Common myeloid progenitor, CD34-positive (primary cell): Measurements from ENCODE around the gene SMIM36. TPM values are rescaled to one million over a fixed set of nuclear protein-coding genes. Genes with fewer than 3 reads are reported as not detected.

ENCODE experiments used
- CTCF ChIA-PET: fragments of 350-600 bp; sonication (Branson Sonifier 250); formaldehyde crosslinking; loops from one replicate; lab custom pipeline; 2021; ENCODE audit warnings: antibody characterized with exemption; lab: Charles Lee
- POLR2A ChIA-PET: fragments of 350-600 bp; sonication (Branson Sonifier 250); formaldehyde crosslinking; loops from one replicate; lab custom pipeline; 2021; ENCODE audit warnings: antibody characterized with exemption; lab: Charles Lee
- DNase-seq, 3 donors: peaks; one replicate each; pipeline versions ENCODE4 v3.0.0 to v3.0.0-alpha.2; 2013
- H3K27ac ChIP-seq, 2 experiments: 1 replicate in 1 of 2; 2 replicates in 1 of 2; pipeline ENCODE4 v1.7.0; 2013; ENCODE audit warnings: inconsistent platforms in 2 of 2, low read length in 2 of 2, mild to moderate bottlenecking in 2 of 2, low read depth in 1 of 2, moderate library complexity in 1 of 2; ENCODE audit not compliant: severe bottlenecking in 2 of 2, insufficient read depth in 1 of 2, poor library complexity in 1 of 2
- H3K27me3 ChIP-seq, 5 experiments: replicated peaks in 2 of 5; 1 replicate in 3 of 5; 2 replicates in 2 of 5; pipeline versions ENCODE4 v1.6.1 to v1.7.0; 2013; ENCODE audit warnings: low read length in 4 of 5, mild to moderate bottlenecking in 2 of 5, moderate library complexity in 2 of 5, inconsistent platforms in 1 of 5; ENCODE audit not compliant: insufficient read depth in 5 of 5, control insufficient read depth in 4 of 5
- H3K36me3 ChIP-seq, 4 experiments: 1 replicate in 2 of 4; 2 replicates in 2 of 4; pipeline versions ENCODE4 v1.6.1 to v1.7.0; 2013; ENCODE audit warnings: low read length in 3 of 4, control low read depth in 1 of 4, mild to moderate bottlenecking in 1 of 4; ENCODE audit not compliant: control insufficient read depth in 4 of 4, insufficient read depth in 4 of 4
- H3K4me1 ChIP-seq, 4 experiments: 1 replicate in 3 of 4; 2 replicates in 1 of 4; pipeline versions ENCODE4 v1.6.1 to v1.7.1; 2013; ENCODE audit warnings: low read length in 3 of 4, mild to moderate bottlenecking in 3 of 4, control low read depth in 1 of 4, inconsistent platforms in 1 of 4, moderate library complexity in 1 of 4; ENCODE audit not compliant: control insufficient read depth in 4 of 4, insufficient read depth in 4 of 4; ENCODE audit errors: control extremely low read depth in 1 of 4
- H3K4me3 ChIP-seq, 7 experiments: 1 replicate in 4 of 7; 2 replicates in 3 of 7; pipeline versions ENCODE4 v1.5.1 to v1.7.0; 2013; ENCODE audit warnings: mild to moderate bottlenecking in 7 of 7, low read length in 6 of 7, moderate library complexity in 6 of 7, inconsistent platforms in 2 of 7, low read depth in 2 of 7, control low read depth in 1 of 7; ENCODE audit not compliant: insufficient read depth in 4 of 7, control insufficient read depth in 1 of 7; ENCODE audit errors: extremely low read depth in 1 of 7
- H3K9me3 ChIP-seq, 5 experiments: 1 replicate in 4 of 5; 2 replicates in 1 of 5; pipeline versions ENCODE4 v1.6.1 to v1.7.1; 2013; ENCODE audit warnings: low read length in 4 of 5, mild to moderate bottlenecking in 2 of 5, inconsistent platforms in 1 of 5, low read depth in 1 of 5, moderate library complexity in 1 of 5; ENCODE audit not compliant: control insufficient read depth in 4 of 5, insufficient read depth in 2 of 5; ENCODE audit errors: control extremely low read depth in 1 of 5
- WGBS: methylation state at CpG from one replicate; pipeline ENCODE4 v1.1.5; 2013; ENCODE audit not compliant: insufficient coverage; 5-methylcytosine and 5-hydroxymethylcytosine counted together
- polyA plus RNA-seq: library from polyadenylated mRNA; unstranded; fragments of 120-200 nt; gene quantifications from one replicate; pipeline ENCODE4 v1.2.1, GENCODE V29; 2013

SMIM36 gene
- not detected for polyA plus RNA-seq

DNA sequence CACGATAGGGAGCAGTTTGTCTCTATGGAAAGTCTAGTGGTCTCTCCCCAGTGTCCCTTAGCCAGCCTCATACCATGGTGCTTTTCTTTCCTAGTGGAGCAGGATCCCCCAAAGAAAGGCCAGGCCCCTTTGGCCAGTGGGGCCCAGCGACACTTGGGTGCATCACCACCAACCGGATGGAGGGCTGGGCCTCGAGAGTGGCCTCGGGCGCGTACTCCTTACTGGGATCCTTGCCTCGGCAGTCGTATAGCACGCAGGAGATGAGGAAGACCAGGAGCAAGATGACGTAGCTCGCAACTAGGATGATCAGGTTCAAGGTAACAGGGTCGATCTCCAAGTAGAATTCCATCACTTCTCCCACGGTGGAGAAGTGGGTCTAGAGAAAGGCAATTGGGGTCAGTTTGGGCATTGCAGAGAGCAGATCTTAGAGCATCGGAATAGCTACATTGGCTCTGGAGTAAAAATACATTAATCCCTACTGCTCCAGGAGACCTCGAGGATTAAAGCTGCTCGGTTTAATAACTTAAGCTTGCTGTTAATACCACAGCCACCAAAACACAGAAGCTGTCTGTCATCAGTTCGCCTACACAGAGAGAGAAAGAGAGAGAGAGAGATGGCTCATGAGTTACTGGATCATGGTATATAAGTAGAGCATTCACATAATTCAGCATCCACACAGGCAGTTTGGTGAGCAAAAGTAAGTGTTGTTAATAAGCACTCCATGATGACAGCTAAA lies at the start of gene SMIM36:
TSS of gene SMIM36 (minus strand) at position 467 of the 736 bp plus-strand sequence.
- Histone ChIP-seq H3K27me3 (no peaks in the 10 kb centered on the region), H3K4me3 (no peak within 1 kb of the TSS), H3K9me3 (no peaks in the 10 kb centered on the region), H3K27ac (no peak within 1 kb of the TSS), H3K4me1 (no peaks in the 10 kb centered on the region), H3K36me3 (no peaks in the 10 kb centered on the region)
- DNase-seq = no peak
- ChIA-PET POLR2A (interaction anchor here (0.5 kb wide), 1 partner anchor 221 kb away, joined by 3 read pairs; no protein-coding TSS in a partner anchor), CTCF (interaction anchor here (1.1 to 1.4 kb wide), 5 partner anchors 10 to 155 kb away, joined by 3 to 4 read pairs (median 3); no protein-coding TSS in a partner anchor)
- WGBS = 98% methylated on average over 15 of the region's 18 CpGs

GRCh38 chr17:55555772-55556171 lies 44.5 kb upstream of the SMIM36 start:
- Histone ChIP-seq H3K9me3 (no peaks in the 10 kb centered on the region), H3K4me3 (no peak overlapping the region), H3K27me3 (no peaks in the 10 kb centered on the region), H3K27ac (no peak overlapping the region), H3K4me1 (no peaks in the 10 kb centered on the region), H3K36me3 (no peaks in the 10 kb centered on the region)
- no peak for DNase-seq
- POLR2A ChIA-PET = no interaction called here
- CTCF ChIA-PET = no interaction called here
- WGBS = 91% methylated on average over 7 of the region's 8 CpGs

DNA sequence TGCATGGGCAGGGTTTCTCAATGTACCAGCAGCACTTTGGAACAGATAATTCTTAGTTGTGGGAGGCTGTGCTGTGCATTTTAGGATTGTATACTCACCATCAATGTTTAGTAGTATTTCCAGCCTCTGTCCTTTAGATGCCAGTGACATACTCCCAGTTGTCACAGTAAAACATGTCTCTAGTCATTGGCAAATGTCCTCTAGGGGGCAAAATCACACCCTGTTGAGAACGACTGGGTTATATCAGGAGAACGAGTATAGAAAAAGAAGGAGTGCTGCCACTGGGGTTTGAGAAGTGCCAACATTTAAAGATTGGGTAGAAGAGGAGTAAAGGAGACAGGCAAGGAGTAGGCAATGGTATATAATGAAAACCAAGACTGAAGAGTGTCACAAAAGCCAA lies 37.9 kb upstream of the SMIM36 start:
- Histone ChIP-seq H3K27me3 (no peaks in the 10 kb centered on the region), H3K4me3 (no peak overlapping the region), H3K27ac (no peak overlapping the region), H3K4me1 (no peaks in the 10 kb centered on the region), H3K36me3 (no peaks in the 10 kb centered on the region), H3K9me3 (peaks cover 0 to 7% (median 0%) of the 10 kb centered on the region in 5 experiments)
- peak in 2 of 3 donors; percentile 7 to 12 for DNase-seq
- ChIA-PET POLR2A (no interaction called here), CTCF (interaction anchor here (0.9 kb wide), 1 partner anchor 22 kb away, joined by 3 read pairs; no protein-coding TSS in a partner anchor)
- 90% methylated on average over 2 of the region's 2 CpGs for WGBS

DNA sequence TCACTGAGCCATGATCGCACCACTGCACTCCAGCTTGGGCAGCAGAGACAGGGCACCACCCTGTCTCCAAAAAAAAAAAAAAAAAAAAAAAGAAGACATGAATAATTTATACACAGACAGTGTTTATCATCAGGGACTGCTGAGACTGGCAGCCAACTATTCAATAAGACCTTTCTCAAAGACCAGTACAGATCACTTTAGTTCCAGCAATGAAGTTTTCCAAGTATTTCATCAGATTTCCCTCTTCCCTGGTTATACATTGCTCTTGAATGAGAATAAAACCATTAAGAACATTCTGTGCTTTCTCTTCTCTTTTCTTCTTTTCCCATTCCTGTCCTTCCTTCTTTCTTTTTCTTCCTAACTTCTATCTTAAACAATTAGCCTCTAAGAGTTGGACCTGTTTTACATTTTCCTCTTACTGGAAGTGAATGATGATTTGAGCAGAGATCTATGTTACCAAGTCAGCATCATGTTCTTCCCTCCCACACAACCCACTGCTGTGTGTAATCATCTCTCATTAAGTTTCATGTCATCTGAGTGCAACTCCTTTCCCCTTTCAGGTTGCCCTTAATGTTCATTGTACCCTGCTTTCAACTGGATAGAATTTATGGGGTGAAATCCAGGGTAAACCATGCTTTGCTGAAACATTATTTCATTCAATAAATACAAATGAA lies 35.9 kb upstream of the SMIM36 start:
- Histone ChIP-seq H3K36me3 (no peaks in the 10 kb centered on the region), H3K9me3 (peaks cover 0 to 7% (median 0%) of the 10 kb centered on the region in 5 experiments), H3K27me3 (no peaks in the 10 kb centered on the region), H3K4me1 (no peaks in the 10 kb centered on the region), H3K27ac (no peak overlapping the region), H3K4me3 (no peak overlapping the region)
- no peak for DNase-seq
- POLR2A ChIA-PET = no interaction called here
- CTCF ChIA-PET = no interaction called here
- WGBS = no CpG with 5 or more reads among the region's 1 CpG

DNA sequence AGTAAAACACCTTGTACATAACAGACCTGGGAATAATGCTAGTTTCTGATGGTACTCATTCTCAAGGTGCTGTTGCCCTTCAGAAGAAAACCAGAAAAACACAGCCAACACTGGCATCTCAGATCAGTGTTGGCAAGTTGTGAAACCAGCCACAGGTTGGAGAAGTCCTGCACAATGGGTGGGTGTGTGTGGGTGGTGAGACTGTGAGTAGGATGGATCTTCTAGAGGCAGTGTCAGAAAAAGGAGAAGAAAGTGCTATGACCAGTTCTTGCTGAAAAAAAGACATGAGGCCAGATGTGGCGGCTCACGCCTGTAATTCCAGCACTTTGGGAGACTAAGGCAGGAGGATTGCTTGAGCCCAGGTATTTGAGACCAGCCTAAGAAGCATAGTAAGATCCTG lies 35.2 kb upstream of the SMIM36 start:
- no peak overlapping the region for H3K4me3 ChIP-seq
- peaks cover 0 to 7% (median 0%) of the 10 kb centered on the region in 5 experiments for H3K9me3 ChIP-seq
- no peak overlapping the region for H3K27ac ChIP-seq
- CTCF ChIA-PET = no interaction called here
- H3K36me3 ChIP-seq = no peaks in the 10 kb centered on the region
- DNase-seq = no peak
- no peaks in the 10 kb centered on the region for H3K27me3 ChIP-seq
- POLR2A ChIA-PET = no interaction called here
- 100% methylated on average over 2 of the region's 2 CpGs for WGBS
- H3K4me1 ChIP-seq = no peaks in the 10 kb centered on the region

GRCh38 chr17:55545806-55546205 lies 34.6 kb upstream of the SMIM36 start:
- POLR2A ChIA-PET = no interaction called here
- Histone ChIP-seq H3K36me3 (no peaks in the 10 kb centered on the region), H3K27ac (no peak overlapping the region), H3K4me3 (no peak overlapping the region), H3K4me1 (no peaks in the 10 kb centered on the region), H3K27me3 (no peaks in the 10 kb centered on the region), H3K9me3 (peaks cover 0 to 7% (median 0%) of the 10 kb centered on the region in 5 experiments)
- no peak for DNase-seq
- WGBS = 96% methylated on average over 5 of the region's 6 CpGs
- CTCF ChIA-PET = no interaction called here

GRCh38 chr17:55543709-55544108 lies 32.5 kb upstream of the SMIM36 start:
- no peak for DNase-seq
- ChIA-PET POLR2A (no interaction called here), CTCF (interaction anchor here (0.6 kb wide), 1 partner anchor 1139 kb away, joined by 3 read pairs; no protein-coding TSS in a partner anchor)

More at GRCh38 chr17:55543709-55544108, 32.5 kb upstream of the SMIM36 start:
- H3K4me1 ChIP-seq = no peaks in the 10 kb centered on the region
- H3K27me3 ChIP-seq = no peaks in the 10 kb centered on the region
- H3K4me3 ChIP-seq = no peak overlapping the region
- peaks cover 0 to 4% (median 0%) of the 10 kb centered on the region in 5 experiments for H3K9me3 ChIP-seq
- no peaks in the 10 kb centered on the region for H3K36me3 ChIP-seq
- no peak overlapping the region for H3K27ac ChIP-seq
